Activated effector memory CD4-positive, alpha-beta T cell treated with anti-CD3 and anti-CD28 coated beads, Interleukin-2, amount 50 U/mL, for 16 hours (primary cell): ENCODE data around the gene USP34.
A peak's percentile ranks its signal among the peaks of the same experiment; 100 is the strongest.

ENCODE experiments used
- DNase-seq: peaks from one replicate; pipeline ENCODE4 v3.0.0-alpha.2; 2020

The USP34 gene

DNA sequence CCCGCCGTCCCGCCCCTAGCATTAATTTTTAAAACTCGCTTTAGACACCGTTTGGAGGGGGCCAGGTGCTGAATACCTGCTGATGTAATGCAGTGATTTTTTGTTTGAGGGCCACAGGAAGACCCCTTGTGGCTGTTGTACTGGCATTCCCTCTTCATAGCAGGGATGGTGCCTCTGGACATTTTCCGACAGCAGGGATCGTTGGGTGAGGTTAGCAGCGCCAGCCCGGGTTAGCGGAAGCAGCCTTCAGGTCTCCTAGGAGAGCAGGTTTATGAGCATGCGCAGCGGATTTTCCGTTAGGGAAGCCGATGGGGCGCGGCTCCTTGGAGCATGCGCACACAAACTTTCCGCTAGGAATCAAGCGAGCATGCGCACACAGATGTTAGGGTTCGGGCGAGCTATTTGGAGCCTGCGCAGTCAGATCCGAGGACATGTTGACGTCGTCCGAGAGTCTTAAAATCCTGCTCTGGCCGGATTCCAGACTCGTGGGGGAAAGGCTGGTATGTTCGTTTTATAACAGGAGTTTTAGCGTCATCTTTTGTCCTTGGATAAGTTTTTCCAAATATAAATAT, 326.1 kb downstream of the USP34 start:
- DNase-seq = peak; percentile 96

DNA sequence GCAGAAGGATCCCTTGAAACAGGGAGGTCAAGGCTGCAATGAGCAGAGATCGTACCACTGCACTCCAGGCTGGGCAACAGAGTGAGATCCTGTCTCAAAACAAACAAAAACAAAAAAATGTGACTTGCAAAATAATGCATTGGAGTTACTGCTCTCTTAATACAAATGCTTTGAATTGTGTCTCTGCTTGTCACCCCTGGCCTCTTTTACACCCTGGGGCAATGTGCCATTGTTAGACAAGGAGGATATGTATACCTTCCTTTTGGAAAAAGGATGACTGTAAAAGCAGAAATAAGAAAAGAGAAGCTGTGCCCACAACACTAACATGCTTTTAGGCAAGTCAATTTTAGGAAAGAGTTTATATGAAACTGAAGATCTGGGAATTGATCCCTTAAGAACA, 329.7 kb downstream of the USP34 start:
- no peak for DNase-seq

- DNase-seq = no peak
These were observed 332.0 kb downstream of the USP34 start for GRCh38 chr2:61138859-61139258.
